Hepatocyte (in vitro differentiated cells): ENCODE data around the gene CIITA. TPM values are rescaled to one million over a fixed set of nuclear protein-coding genes. Genes with fewer than 3 reads are reported as not detected.

Source experiments
- DNase-seq: peaks from one replicate; pipeline ENCODE4 v3.0.0-alpha.2; 2016; ENCODE audit warnings: low spot score
- H2AFZ ChIP-seq: fragments of 200-600 bp; sonication (generic); 2 replicates; pipeline ENCODE4 v1.6.0; 2016; ENCODE audit warnings: antibody characterized with exemption, mild to moderate bottlenecking
- H3K27ac ChIP-seq: fragments of 200-600 bp; sonication (generic); 2 replicates; pipeline ENCODE4 v1.5.1; 2016; ENCODE audit warnings: mild to moderate bottlenecking
- H3K27me3 ChIP-seq: fragments of 200-600 bp; sonication (generic); 2 replicates; pipeline ENCODE4 v1.6.1; 2016
- H3K36me3 ChIP-seq: fragments of 200-600 bp; sonication (generic); replicated peaks from 2 replicates; pipeline ENCODE4 v1.5.1; 2016; ENCODE audit warnings: low read depth; ENCODE audit not compliant: insufficient read depth
- H3K4me1 ChIP-seq: fragments of 200-600 bp; sonication (generic); 2 replicates; pipeline ENCODE4 v1.5.1; 2016; ENCODE audit warnings: mild to moderate bottlenecking, moderate library complexity; ENCODE audit not compliant: insufficient read depth
- H3K4me2 ChIP-seq: fragments of 200-600 bp; sonication (generic); 2 replicates; pipeline ENCODE4 v1.6.0; 2016
- H3K4me3 ChIP-seq: fragments of 200-600 bp; sonication (generic); 2 replicates; pipeline ENCODE4 v1.5.1; 2016; ENCODE audit warnings: mild to moderate bottlenecking
- H3K79me2 ChIP-seq: fragments of 200-600 bp; sonication (generic); 2 replicates; pipeline ENCODE4 v1.6.0; 2017; ENCODE audit warnings: mild to moderate bottlenecking
- H3K9me2 ChIP-seq: fragments of 200-600 bp; sonication (generic); replicated peaks from 2 replicates; pipeline ENCODE4 v1.6.0; 2017; ENCODE audit warnings: mild to moderate bottlenecking; ENCODE audit not compliant: insufficient read depth
- H3K9me3 ChIP-seq: fragments of 200-600 bp; sonication (generic); 2 replicates; pipeline ENCODE4 v1.5.1; 2016; ENCODE audit warnings: low read depth, mild to moderate bottlenecking
- H4K20me1 ChIP-seq: fragments of 200-600 bp; sonication (generic); 2 replicates; pipeline ENCODE4 v1.6.0; 2016; ENCODE audit warnings: mild to moderate bottlenecking; ENCODE audit not compliant: insufficient read depth, poor library complexity, severe bottlenecking
- EZH2 ChIP-seq: fragments of 200-600 bp; sonication (generic); IDR thresholded peaks from 2 replicates; pipeline ENCODE4 v1.6.1; 2016; ENCODE audit warnings: antibody characterized with exemption, mild to moderate bottlenecking, borderline replicate concordance
- EZH2phosphoT487 ChIP-seq: fragments of 200-600 bp; sonication (generic); IDR thresholded peaks from one replicate; pipeline ENCODE4 v1.6.1; 2018; ENCODE audit warnings: antibody characterized with exemption, mild to moderate bottlenecking, low read depth, moderate library complexity; ENCODE audit not compliant: unreplicated experiment, severe bottlenecking
- WGBS: methylation state at CpG from one replicate; pipeline ENCODE4 v1.1.6; 2016; ENCODE audit warnings: low lambda C conversion rate; ENCODE audit errors: missing lambda C conversion rate; 5-methylcytosine and 5-hydroxymethylcytosine counted together
- polyA plus RNA-seq: library from polyadenylated mRNA; unstranded; fragments of >200 nt; fragmentation: Nextera tagmentation; extraction: Ambion mirVana; gene quantifications from 2 replicates; pipeline ENCODE4 v1.2.1, GENCODE V29; 2016
- total RNA-seq: library from RNA; depleted of rRNA; stranded (reverse); fragments of >200 nt; gene quantifications from 2 replicates; pipeline ENCODE4 v1.2.3, GENCODE V29; 2014
- TF ChIP-seq, protein P1 (sequence below): fragments of 200-600 bp; sonication (generic); IDR thresholded peaks from 2 replicates; pipeline ENCODE4 v1.5.1; 2016; ENCODE audit warnings: antibody characterized with exemption, mild to moderate bottlenecking; ENCODE audit not compliant: poor library complexity

The CIITA gene
- total and polyA plus RNA-seq, 2 experiments from 2014 or later = 1.1 TPM; not detected in 1

DNA sequence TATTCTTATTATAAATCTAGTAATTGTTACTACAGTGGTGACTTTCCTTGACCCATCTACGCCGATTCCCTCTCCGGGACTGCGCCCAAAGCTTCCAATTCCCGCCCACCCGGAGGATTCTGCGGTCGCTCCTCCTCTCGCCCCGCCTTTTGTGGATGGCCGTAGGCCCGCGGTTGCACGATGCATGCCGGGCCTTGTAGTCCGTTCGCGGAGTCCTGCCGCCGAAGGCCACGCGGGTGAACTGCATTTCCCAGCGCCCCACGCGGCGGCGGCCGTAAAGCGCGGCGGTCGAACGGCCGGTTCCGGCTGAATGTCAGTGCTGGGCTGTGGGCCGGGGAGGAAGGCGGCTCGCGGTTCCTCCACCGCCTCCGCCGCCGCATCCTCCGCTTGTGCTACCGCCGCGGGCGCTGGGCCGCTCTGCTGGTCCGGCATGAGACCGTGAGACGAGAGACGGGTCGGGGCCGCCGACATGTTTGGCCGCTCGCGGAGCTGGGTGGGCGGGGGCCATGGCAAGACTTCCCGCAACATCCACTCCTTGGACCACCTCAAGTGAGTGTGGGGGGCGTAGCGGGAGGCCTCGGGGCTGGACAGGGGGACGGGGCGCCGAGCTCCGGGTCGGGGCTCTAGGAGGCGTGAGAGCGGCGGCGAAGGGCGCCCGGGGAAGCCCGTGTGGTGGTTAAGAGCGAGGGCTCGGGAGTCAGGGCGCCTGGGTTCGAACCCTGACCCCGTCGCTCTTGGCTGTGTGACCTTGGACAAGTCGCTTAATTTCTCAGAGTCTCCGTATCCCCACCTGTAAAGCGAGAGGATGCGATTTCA lies 67.5 kb downstream of the CIITA start, which contains the start of gene CLEC16A:
CLEC16A (plus strand) TSS at position 316 of the 816 bp plus-strand sequence; CDS start at position 470, 154 bp downstream.
- H3K9me2 ChIP-seq = no peaks in the 10 kb centered on the region
- peak within 1 kb of the TSS; percentile 78 for H2AFZ ChIP-seq
- H3K9me3 ChIP-seq = no peaks in the 10 kb centered on the region
- TF ChIP-seq, protein P1, sequence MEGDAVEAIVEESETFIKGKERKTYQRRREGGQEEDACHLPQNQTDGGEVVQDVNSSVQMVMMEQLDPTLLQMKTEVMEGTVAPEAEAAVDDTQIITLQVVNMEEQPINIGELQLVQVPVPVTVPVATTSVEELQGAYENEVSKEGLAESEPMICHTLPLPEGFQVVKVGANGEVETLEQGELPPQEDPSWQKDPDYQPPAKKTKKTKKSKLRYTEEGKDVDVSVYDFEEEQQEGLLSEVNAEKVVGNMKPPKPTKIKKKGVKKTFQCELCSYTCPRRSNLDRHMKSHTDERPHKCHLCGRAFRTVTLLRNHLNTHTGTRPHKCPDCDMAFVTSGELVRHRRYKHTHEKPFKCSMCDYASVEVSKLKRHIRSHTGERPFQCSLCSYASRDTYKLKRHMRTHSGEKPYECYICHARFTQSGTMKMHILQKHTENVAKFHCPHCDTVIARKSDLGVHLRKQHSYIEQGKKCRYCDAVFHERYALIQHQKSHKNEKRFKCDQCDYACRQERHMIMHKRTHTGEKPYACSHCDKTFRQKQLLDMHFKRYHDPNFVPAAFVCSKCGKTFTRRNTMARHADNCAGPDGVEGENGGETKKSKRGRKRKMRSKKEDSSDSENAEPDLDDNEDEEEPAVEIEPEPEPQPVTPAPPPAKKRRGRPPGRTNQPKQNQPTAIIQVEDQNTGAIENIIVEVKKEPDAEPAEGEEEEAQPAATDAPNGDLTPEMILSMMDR = no peak
- TF ChIP-seq EZH2phosphoT487 = no peak
- no peak for TF ChIP-seq EZH2
- 2% methylated on average over 73 of the region's 86 CpGs for WGBS
- peak; percentile 98 for DNase-seq
- H3K4me2 ChIP-seq = peak within 1 kb of the TSS; percentile 95
- H3K4me3 ChIP-seq = peak within 1 kb of the TSS; percentile 89
- peak within 1 kb of the TSS; percentile 67 for H3K27ac ChIP-seq
- peaks cover 23% of the 10 kb centered on the region for H4K20me1 ChIP-seq
- no peaks in the 10 kb centered on the region for H3K36me3 ChIP-seq
- peaks cover 37% of the 10 kb centered on the region for H3K4me1 ChIP-seq
- H3K27me3 ChIP-seq = no peaks in the 10 kb centered on the region
- peaks cover 72% of the 10 kb centered on the region for H3K79me2 ChIP-seq

DNA sequence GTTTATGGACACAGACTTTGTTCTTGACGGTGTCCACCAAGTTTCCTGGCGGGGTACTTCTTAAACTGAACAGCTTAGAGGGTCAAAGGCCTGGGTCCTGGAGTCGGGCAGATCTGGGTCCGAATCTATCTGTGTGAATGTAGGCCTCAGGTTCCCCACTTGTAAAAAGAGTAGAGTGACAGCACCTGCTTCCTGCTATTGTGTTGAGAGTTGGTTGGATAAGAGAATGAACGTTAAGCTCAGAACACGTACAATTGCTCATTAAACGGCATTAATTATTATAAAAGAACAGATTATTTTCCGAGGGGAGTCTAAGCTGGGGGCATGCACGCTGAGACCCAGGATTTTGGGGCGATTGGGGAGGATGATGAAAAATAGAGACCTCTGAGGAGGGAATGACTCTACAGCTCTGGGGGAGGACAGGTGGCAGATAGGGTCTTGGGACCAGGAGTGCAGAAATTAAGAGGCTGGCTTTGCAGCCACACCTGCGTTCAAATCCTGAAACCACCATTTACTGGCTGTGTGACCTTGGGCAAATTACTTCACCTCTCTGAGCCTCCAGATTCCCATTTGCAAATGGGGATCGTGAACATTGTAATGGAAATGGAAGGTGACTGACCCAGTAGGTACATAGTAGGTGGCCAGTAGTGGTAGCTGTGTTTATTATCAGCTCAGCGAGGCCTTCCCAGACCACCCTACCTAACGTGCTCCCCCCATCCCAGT lies 68.2 kb downstream of the CIITA start:
- 53% methylated on average over 14 of the region's 14 CpGs for WGBS
- peak overlapping the region; percentile 67 for H3K27ac ChIP-seq
- no peaks in the 10 kb centered on the region for H3K36me3 ChIP-seq
- no peaks in the 10 kb centered on the region for H3K9me2 ChIP-seq
- no peaks in the 10 kb centered on the region for H3K27me3 ChIP-seq
- H3K4me3 ChIP-seq = peak overlapping the region; percentile 89
- TF ChIP-seq, protein P1 = no peak
- TF ChIP-seq EZH2phosphoT487 = no peak
- no peak for TF ChIP-seq EZH2
- no peaks in the 10 kb centered on the region for H3K9me3 ChIP-seq
- no peak for DNase-seq
- H3K4me1 ChIP-seq = peaks cover 30% of the 10 kb centered on the region
- H3K79me2 ChIP-seq = peaks cover 72% of the 10 kb centered on the region
- H2AFZ ChIP-seq = peak overlapping the region; percentile 78
- H4K20me1 ChIP-seq = peaks cover 16% of the 10 kb centered on the region
- peak overlapping the region; percentile 95 for H3K4me2 ChIP-seq

DNA sequence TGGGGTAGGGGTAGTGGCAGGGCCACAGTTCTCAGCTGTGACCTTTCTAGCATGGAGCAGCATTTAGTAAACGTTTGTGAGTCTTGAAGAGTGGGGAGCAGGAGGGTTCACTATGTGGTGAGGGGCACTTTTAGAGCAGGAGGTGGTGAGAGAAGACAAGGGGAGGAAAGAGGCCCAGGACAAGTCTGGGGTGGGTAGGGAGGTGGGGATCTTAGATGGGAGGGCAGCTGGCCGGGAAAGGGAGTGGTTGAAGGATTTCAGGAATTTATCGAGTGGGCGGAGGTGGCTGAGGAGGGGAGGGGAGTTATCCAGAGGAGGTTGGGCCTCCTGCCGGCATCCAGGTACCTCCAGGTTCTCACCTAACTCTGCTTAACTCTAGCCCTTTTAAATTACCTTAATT lies 69.3 kb downstream of the CIITA start:
- Histone ChIP-seq H3K9me3 (no peaks in the 10 kb centered on the region), H3K4me3 (no peak overlapping the region), H3K36me3 (no peaks in the 10 kb centered on the region), H4K20me1 (peaks cover 6% of the 10 kb centered on the region), H3K4me2 (peak overlapping the region; percentile 95), H2AFZ (no peak overlapping the region), H3K4me1 (peaks cover 25% of the 10 kb centered on the region), H3K79me2 (peaks cover 69% of the 10 kb centered on the region), H3K27me3 (no peaks in the 10 kb centered on the region), H3K27ac (peak overlapping the region; percentile 48), H3K9me2 (no peaks in the 10 kb centered on the region)
- DNase-seq = peak; percentile 65
- WGBS = 20% methylated on average over 5 of the region's 5 CpGs
- TF ChIP-seq EZH2 = no peak
- TF ChIP-seq EZH2phosphoT487 = no peak
- TF ChIP-seq, protein P1 = no peak
